ENCODE measurements around the gene SEC14L3.
A peak's percentile ranks its signal among the peaks of the same experiment; 100 is the strongest.

SEC14L3 gene

GRCh38 chr22:30423301-30423958 lies 48.4 kb downstream of the SEC14L3 start:
- peak in 1 of 2 donors; percentile 8 for DNase-seq (ENCODE audit: low read depth in 2 of 2)

GRCh38 chr22:30422481-30423300 lies 49.1 kb downstream of the SEC14L3 start:
- DNase-seq (ENCODE audit: low read depth in 2 of 2): peak in 1 of 2 donors; percentile 4

DNA sequence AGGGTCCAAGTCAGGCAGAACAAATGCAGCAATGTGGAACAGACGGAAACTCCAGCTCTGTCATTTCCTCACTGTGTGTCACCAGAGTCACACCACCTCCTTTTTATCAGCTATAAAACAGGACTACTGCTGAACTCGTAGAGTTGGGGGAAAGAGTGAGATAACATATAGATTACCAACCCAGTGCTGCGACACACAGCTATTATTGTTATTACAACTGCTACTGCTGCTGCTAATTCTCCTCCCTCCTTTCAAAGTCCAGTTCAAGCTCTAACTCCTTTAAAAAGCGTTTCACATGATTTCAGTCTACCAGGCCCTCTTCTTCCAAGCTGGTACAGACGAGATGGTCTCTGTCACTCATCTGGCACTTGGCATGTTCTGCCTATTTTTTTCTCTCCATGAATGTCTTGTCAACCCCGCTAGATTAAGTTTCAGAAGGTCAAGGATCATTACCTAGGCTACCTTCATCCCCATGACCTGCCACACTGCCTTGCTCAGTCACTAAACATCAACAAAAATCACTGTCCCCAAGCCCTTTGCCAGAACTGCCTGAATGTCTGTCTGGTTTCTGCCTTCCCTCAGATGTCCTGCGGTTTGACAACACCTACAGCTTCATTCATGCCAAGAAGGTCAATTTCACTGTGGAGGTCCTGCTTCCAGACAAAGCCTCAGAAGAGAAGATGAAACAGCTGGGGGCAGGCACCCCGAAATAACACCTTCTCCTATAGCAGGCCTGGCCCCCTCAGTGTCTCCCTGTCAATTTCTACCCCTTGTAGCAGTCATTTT lies 49.9 kb downstream of the SEC14L3 start:
- no peak for DNase-seq (ENCODE audit: low read depth in 2 of 2)

DNA sequence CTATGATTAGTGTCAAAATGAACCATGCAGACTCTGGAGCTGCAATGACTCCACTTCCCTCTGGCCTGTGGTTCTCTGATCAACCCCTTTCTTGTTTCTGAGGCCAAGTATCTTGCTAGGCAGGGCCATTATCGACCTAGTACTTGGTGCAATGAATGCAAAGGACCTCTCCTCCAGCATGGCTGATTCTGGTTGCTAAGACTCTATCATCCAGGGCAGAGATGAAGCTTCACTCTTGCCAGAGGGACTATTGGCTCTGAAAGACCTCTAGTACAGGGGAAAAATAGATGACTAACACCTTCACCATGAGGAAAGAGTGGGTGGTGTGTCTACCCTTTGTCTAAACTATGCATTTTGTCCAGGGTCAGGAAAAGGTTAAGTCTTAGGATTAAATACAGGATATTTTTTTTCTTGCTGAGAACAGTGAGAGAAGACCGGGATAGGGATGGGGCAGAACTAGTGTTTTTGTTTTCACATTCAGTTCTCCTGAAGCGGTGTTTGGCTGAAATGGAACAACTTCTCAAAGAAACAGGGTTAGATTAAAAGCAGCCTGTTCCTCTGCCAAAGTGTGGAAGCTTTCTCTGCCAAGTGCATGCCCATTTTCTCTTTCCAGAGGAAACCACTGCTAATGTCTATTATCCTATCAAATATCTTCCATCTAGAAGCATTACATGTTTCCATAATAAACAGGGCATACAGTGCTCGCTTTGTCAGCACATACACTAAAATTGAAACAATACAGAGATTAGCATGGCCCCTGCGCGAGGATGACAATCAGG lies 51.3 kb downstream of the SEC14L3 start:
- DNase-seq (ENCODE audit: low read depth in 2 of 2): no peak

- DNase-seq (ENCODE audit: low read depth in 2 of 2): no peak
Observed at GRCh38 chr22:30416837-30417236, 55.0 kb downstream of the SEC14L3 start.

DNA sequence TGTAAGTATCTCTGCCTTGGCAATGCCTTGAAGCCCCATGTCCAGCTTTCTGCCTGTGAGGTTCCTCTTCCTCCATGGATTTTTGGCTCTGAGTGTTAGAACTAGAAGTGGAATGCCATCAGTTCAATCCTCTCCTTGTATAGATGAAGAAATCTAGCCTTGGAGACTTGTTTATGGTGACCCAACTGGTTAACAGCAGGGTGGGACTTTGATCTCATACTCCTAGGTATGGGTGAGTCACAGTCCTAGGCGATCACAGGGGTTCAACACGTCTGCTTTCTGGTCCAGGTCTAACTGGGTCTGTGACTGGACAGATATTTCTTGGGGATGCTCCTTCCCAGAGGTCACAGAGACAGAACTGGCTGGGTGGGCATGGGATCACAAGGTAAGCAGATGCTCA lies 55.4 kb downstream of the SEC14L3 start:
- DNase-seq (ENCODE audit: low read depth in 2 of 2): no peak

GRCh38 chr22:30414525-30415047 lies 57.2 kb downstream of the SEC14L3 start:
- DNase-seq (ENCODE audit: low read depth in 2 of 2): no peak

DNA sequence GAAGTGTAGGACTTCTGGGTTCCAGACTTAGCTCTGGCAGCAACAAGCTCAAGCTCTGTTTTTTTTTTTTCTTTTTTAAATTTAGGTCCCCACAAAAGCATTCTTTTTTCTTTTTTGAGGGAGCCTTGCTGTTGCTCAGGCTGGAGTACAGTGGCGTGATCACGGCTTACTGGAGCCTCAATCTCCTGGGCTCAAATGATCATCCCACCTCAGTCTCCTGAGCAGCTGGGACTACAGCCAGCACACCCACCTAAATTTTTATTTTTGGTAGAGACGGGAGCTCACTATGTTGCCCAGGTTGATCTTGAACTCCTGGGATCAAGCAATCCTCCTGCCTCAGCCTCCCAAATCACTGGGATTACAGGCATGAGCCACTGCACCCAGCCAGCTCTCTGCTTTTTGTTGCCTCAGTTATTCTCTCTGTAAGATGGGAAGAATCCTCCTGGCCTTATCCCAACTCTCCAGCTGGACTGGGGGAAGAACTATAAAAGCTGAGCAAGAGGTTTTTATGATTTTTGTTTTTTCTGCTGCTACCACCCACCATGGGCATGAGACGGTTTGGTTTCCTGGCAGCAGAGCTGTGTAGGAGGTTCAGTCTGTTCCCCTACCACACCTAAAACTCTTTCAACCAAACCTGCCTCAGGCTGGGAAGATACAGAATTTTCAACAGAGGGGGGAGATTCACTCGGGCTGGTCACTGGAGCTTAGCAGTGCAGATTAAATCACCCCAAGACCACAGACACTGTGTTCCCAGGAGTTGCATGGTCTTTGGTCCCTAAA lies 57.9 kb downstream of the SEC14L3 start:
- no peak for DNase-seq (ENCODE audit: low read depth in 2 of 2)

GRCh38 chr22:30413001-30413400 lies 58.8 kb downstream of the SEC14L3 start:
- no peak for DNase-seq (ENCODE audit: low read depth in 2 of 2)

DNA sequence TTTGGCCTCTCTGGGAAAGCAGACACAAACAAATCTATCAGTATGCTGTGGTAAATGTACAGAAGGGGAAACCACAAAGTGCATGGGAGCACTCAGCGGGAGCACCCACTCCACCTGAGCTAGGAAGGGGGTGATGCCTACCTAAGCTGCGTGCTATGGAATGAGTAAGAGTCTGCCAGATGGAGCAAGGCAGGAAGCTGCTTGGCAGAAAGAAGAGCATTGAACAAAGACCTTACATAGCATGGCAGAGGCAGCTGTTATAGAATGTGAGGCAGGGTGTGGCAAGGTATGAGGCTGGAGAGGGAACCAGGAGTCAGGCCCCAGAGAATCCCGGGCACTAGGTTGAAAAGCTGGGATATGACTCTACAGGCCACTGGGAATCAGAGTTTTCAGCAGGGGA lies 60.0 kb downstream of the SEC14L3 start:
- no peak for DNase-seq (ENCODE audit: low read depth in 2 of 2)
